Measurements from ENCODE around the gene FNDC8.
"Not testable (repeated sequence)": the region's sequence is repeated elsewhere in the genome, so short reads cannot be mapped to it uniquely, and the experiment has no call there.

The FNDC8 gene

GRCh38 chr17:35121315-35121714 is at the start of gene FNDC8:
Gene FNDC8, plus strand, starts transcription at chr17:35121615. Its CDS starts 79 bp downstream, at chr17:35121694.
- FAIRE-seq = no peak

DNA sequence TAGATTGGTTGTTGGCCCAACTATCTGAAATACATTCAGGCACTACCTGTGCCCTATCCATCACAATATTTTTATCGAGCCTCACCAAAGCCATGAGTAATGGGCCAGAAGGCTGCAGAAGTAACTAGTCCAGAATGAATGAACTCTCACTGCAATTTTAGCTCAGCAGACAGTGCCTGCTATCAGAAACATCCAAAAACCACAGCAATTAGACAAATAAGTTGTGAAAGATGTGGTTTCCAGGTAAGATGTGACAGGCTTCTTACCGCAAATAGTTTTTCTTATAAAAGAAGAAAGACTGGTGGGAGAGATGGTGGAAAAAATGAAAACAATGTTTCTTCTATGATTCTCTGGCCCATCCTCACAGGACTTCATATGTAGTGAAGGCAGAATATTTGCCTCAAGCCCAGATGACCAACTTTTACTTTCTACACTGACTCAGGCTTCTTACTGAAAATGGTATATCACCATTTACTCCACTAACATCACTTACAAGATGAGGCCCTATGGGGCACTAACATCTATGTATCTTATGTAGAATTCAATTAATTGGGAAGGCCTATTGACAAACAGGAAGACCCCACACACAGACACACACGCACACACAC is 48.1 kb upstream of the FNDC8 start:
- FAIRE-seq = no peak

- FAIRE-seq = no peak
These were observed 47.3 kb upstream of the FNDC8 start for GRCh38 chr17:35073991-35074627.

DNA sequence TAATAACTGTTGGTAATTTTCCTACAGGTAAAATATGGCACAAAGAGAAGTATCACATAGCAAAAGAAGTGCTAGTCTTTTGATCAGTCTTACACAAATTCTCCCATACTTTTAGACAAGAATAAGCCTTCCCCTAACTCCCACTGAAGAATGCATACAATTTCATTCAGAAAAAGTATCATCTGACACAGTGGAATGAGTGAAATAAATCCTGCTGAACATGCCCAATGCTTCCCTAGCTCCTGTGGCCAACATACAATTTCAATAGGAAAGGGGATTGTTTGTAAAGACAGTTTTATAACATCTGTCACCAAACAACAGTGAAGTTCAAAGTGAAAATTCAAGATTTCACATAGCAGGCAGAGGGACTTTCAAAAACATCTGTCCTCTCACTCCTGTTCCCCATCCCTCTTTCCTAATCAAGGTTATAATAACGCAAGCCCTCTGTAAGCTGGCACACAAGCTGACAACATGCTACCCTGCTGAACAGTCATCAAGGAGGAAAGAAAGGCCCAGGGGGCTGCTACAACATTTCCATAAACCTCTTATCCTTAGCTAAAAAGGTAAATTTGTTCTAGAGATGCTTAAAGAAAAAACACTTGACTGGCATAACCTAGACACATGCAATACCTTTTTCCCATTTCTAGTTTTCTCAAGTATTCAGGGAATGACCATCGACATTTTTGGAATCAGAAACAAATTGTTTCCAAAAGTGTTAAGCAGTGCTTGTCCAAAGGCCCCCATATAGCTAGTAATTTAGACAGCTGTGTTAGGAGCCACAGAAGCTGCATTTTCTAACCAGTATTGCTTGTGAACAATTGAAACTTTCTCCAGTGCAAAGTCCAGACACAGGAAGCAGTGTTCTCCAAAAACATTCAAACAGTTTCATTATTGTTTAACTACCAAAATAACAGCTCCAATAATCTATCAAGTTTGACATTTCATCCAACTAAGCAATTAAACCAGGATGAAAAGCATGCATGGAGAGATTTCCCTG is 46.4 kb upstream of the FNDC8 start:
- no peak for FAIRE-seq

DNA sequence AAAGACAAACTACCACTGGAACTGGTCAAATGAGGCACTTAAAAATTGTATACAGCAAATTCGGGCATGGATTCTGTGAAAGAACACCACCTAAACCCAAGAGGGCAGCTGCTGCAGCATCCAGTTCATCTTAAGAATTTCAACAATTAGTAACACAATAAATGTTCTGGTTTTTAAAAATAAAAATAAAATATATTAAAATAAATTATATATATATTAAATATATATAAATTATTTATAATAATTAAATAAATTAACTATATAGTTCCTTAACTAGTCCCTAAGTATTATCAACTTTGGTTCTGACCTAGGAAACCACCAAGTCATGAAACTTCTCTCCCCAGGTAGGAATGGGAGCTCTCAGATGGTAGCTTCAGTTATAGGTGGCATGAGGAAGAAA is 44.5 kb upstream of the FNDC8 start:
- no peak for FAIRE-seq

DNA sequence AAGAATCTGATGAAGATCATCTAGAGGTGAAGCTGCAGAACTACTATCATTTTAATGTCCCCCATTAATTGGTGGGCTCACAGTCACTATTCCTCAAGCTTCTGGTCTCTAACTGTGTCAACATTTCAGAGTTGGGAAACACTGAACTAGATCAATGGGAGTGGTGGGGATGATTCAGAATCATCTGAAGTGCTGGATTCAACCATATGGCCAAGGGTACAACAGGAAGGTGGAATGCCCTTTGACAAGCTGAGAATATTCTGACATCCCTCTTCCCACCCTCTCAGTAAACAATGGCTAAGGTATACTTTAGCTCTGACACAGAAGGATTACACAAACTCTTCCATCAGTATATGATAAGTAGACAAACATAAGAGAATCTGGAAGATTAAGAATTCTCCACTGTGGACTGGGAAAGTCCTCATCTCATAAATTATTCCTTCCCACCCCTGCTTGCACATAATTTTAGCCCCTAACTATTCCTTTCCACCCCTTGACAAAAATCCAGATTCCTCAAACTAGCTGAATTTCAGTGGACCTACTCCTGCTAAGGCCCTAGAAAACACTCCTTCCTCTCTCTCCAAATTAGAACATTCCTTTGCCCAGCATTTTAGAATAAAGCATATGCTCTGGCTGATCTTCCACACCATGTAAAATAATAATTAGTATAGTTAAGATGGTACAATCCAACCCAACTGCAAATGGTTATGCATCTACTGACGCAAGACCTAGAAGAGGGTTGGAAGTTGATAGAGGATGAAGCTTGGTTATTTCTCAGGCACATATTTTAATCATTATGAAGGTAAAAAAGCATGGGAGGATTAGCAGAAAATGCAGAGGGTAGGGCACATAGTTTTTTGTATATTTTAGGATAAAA is 41.6 kb upstream of the FNDC8 start:
- no peak for FAIRE-seq

GRCh38 chr17:35080536-35080935 is 40.9 kb upstream of the FNDC8 start:
- FAIRE-seq = no peak

GRCh38 chr17:35081638-35082037 is 39.8 kb upstream of the FNDC8 start:
- FAIRE-seq = no peak

DNA sequence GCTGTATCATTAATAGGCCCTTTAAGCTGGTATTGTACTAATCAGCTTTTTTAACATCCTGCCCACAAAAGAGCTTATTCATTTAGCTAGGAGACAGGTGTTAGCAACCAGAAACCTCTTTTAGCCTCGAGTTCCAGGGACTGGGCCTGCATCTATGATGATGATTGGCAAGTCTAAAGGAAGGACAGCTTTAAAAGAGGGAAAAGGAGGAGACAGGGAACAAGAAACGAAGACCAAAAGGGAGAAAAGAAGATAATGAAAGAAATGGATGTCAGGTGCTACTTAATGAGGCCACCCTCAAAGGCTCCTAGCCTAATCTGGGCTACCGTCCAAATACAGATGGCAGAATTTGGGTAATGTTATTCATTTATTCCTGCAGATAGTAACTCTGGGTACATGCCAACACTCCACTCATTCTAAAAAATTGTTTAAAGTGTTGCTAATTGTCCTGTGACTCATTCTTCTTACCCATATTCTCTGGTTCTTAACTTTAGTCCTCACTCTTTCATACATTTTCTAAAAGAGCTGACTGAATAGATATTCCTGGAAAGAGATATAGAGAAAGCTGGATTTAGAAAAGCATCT is 39.2 kb upstream of the FNDC8 start:
- no peak for FAIRE-seq

DNA sequence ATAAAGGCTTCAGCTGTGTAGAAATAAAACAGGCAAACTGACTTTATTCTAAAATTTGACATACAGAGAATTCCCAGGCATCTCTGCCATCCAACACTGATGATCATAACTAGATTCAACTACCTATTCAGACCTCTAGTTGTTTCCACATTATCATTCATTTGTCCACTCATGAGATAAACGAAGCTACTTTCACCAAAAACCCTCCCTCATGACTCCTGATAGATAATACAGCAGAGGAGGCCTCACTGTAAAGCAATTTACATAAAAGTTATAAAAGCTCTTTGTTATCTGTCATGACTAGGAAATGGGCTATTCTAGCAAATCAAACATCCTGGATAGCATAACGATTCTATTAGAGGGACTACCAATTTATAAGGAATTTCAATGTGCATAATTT is 38.3 kb upstream of the FNDC8 start:
- no peak for FAIRE-seq

- no peak for FAIRE-seq
These were observed 36.4 kb upstream of the FNDC8 start for GRCh38 chr17:35084987-35085386.

DNA sequence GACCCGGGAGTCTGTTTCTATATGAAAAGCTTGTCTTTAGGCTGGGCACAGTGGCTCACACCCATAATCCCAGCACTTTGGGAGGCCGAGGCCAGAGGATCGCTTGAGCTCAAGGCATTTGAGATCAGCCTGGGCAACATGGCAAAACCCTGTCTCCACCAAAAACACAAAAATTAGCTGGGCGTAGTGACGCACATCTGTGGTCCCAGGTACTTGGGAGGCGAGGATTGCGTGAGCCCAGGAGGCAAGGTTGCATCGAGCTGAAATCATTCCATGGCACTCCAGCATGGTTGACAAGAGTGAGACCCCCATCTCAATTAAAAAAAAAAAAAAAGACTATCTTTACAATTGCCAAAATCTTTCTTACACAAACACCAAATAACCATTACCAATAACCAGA is 35.3 kb upstream of the FNDC8 start:
- FAIRE-seq = no peak

DNA sequence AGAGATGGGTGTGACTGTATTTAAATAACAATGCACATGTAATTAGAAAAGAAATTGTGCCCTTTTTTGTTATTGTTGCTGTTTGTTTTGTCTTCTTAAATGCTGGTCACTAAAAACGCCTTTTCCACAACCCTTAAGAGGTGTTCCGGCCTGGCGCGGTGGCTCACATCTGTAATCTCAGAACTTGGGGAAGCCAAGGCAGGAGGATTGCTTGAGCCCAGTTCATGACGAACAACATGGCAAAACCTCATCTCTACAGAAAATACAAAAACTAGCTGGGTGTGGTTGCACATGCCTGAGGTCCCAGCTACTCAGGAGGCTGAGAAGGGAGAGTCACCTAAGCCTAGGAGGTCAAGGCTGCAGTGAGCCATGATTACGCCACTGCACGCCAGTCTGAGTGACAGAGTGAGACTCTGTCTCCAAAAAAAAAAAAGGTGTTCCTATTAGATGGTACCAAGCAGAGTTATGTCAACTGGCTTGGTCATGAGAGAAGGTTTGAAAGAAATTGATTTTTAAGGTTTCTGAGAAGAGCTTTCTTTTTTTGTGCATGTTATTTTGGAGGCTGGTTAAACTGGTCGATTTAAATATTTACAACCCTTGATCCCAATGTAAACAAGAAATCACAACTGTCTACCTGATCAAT is 34.4 kb upstream of the FNDC8 start:
- no peak for FAIRE-seq

GRCh38 chr17:35087731-35088355 is 33.6 kb upstream of the FNDC8 start:
- no peak for FAIRE-seq

DNA sequence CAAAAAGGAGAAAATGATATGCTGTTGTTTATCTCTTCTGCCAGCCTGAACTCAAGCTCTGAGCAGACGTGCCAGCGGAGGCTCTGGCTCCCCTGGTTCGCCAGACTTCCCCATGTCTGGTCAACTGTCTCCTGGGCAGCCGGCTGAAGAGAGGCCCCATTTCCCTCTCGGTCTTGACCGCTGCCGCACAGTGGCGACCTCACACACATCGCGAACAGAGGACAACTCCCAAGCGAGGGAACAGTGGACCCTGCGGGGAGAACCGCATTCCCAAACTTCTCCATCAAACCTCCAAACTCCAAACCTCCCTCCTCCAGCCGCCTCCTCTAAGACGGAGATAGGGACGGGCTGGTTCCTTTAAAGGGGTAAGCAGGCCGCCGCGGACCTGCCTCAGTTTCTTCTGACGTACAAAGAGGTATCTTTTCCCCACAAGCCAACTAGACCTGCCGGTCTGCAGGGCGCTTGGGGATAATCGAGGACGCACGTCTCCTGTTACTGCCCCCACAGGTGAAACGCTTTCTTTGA is 33.0 kb upstream of the FNDC8 start:
- FAIRE-seq = no peak

DNA sequence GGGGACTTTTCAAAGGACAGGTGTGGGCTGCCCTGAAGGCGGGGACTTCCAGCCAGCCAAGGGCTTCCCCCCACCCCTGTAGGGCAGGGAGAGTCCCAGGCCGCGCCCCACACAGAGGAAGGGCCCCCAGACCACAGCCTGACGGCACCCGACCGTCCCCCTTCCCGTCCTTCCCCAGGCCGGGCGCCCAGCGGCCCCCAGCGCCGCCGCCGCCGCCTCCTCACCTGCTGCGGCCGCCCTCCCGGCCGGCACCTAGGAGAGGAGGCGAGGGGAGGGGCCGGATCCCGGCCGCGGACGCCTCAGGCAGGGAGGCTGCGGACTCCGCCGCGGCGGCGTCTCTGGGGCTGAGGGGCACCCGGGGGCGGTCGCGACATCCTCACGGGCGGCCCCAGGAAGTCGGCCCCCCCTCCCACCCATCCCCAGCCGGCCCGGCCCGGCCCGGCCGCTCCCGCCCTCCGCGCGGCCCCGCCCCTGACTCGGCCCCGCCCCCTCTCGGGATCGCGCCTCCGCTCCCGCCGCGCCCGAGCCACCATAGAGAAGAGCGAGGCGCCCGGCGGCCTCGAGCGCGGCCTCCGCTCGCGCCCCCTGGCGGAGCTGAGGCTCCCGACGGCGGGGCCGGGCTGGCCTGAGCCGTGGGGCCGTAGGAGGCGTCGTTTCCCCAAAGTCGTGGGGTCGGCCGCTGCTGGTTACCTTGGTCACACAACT is 32.4 kb upstream of the FNDC8 start:
- FAIRE-seq = no peak

DNA sequence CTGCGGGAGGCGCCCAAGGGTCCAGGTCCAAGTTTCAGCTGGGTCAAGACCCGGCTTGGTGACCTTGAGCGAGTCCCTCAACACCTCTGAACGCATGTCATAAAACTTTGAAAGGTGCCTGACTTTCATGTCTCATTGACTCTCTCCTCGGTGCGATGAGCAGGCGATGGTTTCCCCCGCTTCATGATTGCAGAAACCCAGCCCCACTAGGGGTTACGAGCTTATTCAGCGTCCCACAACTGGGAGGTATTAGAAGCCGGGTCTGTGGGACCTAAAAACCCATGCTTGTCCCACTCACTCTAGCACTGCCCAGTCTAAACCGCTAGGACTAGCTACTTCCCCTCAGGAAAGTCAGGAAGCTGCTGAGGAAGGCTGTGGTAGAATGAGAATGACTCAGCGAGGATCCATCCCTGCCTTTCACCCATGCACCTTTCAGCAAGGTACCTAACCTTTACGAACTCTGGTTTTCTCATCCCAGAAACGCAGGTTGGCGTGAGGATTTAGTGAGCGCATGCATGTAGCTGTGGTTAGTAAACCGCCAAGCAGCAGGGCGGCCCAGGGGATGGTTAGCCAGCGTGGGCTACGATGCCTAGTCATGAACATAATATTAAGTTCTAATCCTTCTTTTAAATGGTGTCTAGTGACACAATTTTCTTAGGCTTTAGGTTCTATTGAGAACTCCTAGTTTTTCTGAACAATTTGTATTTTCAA is 31.7 kb upstream of the FNDC8 start:
- no peak for FAIRE-seq

GRCh38 chr17:35090707-35091106 is 30.7 kb upstream of the FNDC8 start:
- FAIRE-seq = not testable (repeated sequence)

GRCh38 chr17:35094902-35095301 is 26.5 kb upstream of the FNDC8 start:
- no peak for FAIRE-seq

DNA sequence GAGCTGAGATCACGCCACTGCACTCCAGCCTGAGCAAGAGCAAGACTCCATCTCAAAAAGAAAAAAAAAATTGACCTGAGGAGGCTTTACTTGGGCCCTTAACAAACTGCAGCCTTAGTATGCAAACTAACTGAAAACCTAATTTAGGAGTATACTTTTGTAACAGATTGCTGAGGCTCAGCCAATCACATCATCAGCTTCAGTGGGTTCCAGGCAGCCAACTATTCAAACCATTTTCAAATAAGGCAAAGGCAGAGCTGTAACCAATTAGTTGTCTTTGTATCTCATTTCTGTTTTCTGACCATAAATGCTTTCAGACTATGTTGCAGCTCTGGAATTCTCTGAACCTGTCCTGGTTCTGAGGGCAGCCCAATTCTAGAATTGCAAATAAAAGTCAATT is 25.7 kb upstream of the FNDC8 start:
- FAIRE-seq = no peak
